Activated gamma-delta T cell treated with Interleukin-2 at 50 U/mL for 16 hours (primary cell): ENCODE results near the gene LPO.

Source experiments
- DNase-seq: peaks from one replicate; pipeline ENCODE4 v3.0.0-alpha.2; 2020

LPO gene

DNA sequence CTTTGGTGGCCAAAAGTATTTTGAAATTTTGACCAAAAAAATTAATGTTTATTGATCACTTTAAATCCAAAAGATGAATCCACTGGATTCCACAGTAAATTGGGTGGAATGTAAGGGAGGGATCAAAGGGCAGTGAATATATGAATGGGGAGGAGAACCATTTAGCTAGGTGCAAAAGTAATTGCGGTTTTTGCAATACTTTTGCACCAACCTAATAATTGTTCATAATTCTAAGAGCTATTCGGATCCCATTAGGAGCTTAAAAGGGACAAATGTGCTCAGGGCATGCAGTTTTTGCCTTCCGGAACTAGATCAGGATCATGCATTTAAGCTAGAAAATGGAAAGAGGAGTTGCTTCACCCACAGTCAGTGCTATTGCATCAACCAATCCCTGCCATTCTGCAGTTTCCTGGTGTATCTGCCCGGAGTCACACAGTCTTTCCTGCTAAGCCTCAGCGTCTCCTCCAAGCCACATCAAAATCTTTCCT, at the start of gene LPO:
LPO (plus strand) TSS at position 438 of the 488 bp plus-strand sequence. CDS start 4,396 bp downstream, outside the sequence.
- DNase-seq = no peak

GRCh38 chr17:58189436-58190146, 48.8 kb upstream of the LPO start:
- DNase-seq = no peak

- DNase-seq = no peak
These were observed 47.0 kb upstream of the LPO start for GRCh38 chr17:58191241-58191896.

DNA sequence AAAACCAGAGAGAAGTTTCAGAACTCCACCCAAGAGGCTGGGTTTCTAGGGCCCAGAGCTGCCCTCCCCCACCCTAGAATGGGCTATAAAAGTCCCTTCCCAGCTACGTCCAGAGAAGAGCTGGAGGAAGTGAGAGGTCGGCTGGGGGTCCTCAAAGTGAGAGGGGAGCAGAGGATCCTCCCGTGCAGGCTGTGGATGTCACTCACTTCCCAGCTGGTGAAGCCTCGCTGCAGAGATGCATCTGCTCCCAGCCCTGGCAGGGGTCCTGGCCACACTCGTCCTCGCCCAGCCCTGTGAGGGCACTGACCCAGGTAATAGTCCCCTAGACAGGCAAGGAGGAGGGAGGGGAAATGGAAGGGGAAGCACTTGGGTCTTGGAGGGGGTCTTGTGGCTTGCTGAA, 45.8 kb upstream of the LPO start, which contains the start of gene EPX:
EPX (plus strand) TSS at position 115 of the 400 bp plus-strand sequence; CDS start at position 236, 121 bp downstream.
- no peak for DNase-seq

DNA sequence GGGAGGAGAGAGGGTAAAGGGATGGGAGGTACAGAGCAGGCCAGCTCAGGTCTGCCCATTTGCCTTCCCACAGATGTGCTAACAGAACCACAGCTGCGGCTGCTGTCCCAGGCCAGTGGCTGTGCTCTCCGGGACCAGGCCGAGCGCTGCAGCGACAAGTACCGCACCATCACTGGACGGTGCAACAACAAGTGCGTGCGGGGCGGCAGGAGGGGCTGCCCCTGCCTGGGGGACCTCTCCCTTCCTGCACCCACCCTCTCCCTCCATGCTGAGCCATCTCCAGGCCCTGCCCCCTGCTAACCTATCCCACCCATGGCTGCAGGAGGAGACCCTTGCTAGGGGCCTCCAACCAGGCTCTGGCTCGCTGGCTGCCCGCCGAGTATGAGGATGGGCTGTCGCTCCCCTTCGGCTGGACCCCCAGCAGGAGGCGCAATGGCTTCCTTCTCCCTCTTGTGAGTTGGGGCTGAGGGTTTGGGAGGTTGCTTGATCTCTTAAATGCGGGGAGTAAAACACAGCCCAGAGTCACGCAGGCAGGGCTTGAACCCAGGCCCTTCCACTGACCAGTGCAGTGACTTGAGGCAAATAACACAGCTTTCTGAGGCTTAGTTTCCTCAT, 44.6 kb upstream of the LPO start:
- DNase-seq = no peak

GRCh38 chr17:58195518-58196123, 42.8 kb upstream of the LPO start:
- no peak for DNase-seq

DNA sequence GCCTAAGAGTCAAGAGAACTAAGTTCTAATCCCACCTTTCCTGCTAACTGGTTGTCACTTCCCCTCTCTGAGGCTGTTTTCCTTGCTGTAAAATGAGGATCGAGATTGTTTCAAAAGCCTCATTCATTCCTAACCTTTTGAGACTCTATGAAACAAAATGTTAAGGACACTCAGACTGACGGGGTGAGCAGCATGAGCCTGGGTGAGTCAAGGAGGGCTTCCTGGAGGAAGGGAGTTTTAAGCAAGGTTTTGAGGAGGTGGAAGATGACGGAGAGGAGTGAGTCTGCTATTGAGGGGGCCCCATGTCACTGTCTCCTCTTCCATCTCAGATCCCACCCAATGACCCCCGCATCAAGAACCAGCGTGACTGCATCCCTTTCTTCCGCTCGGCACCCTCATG, 41.8 kb upstream of the LPO start:
- DNase-seq = no peak

- DNase-seq = peak; percentile 46
These were observed 38.3 kb upstream of the LPO start for GRCh38 chr17:58200024-58200633.

DNA sequence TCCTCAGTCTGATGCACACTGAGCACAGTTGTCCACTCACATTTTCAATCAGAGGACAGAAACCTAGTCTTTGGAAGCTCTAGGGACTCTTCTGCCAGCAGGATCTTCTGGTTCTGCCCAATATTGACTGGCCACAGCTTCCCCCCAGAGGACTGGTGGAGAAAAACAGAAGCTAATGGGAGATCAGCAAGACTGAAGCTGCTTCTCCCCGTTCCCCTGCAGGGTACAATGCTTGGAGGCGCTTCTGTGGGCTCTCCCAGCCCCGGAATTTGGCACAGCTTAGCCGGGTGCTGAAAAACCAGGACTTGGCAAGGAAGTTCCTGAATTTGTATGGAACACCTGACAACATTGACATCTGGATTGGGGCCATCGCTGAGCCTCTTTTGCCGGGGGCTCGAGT, 35.5 kb upstream of the LPO start:
- no peak for DNase-seq

DNA sequence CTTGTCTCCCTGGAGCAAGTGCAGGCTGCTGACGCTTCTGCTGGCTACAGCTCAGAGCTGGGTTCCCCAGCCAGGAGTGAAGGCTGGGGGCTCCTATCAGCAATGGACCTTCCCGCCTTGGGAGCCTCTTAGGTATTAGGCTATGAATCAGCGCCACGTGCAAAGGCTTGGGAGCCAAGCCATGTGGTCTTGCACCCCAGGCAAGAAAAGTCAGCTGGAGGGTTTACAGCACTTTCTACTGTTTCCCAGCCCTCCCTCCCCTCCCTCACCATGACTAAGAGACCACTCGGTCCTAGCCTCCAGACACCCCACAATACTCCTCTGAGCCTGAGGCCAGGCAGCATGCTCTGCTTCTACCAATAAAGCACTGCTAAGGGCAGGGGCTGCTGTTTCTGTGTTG, 33.6 kb upstream of the LPO start:
- DNase-seq = no peak

GRCh38 chr17:58205936-58206335, 32.4 kb upstream of the LPO start:
- no peak for DNase-seq

DNA sequence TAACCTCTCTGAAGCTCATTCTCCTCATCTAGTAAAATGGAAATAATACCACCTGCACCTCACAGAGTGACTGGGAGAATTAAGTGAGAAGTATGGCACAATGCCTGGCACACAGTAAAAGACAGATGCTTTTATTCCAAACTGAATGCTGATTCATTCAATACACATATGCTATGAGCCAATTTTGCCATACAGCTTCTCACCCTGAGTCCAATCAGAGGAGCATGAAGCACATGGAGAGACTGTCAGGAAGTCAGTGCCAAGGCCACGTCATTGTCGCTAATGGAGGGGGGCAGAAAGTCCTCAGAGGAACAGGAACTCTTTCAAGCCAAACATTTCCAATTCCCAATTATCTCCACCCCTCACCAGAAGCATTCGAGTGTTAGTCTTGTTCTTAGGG, 30.9 kb upstream of the LPO start:
- DNase-seq = no peak

DNA sequence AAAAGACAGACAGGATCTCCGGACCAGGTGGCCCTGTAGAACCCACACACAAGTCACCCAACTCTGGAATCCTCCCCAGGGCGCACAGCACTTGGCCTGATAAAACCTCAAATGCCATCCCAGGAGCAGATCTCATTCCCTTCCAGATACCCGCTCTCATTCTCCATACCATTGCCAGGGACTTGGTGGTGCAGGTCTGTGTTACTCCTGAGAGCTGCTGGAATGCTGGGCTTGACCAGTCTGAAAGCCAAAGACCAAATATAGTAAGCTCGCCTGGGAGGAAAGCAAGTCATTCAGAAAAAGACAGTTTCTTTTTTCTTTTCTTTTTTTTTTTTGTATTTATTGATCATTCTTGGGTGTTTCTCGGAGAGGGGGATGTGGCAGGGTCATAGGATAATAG, 30.0 kb upstream of the LPO start:
- DNase-seq = no peak

GRCh38 chr17:58210922-58211321, 27.5 kb upstream of the LPO start:
- no peak for DNase-seq

DNA sequence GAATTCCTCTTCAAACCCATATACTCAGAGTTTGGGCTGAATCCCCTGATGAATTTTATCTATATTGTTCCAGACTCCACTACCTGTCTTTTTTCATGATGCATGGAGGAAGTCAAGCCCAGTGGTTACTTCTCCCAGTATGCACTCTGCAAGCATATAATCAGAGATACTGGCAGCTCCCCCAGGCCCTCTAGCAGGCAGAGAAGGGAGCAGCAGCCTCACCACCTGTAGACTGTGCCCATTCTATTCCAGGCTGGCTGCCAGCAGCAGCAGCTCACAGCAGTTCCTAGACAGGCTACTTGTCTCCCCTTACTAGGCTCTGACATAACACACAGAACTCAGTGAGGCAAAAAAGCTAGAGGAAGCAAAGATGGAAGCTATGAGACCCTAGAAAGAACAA, 22.7 kb upstream of the LPO start:
- no peak for DNase-seq

DNA sequence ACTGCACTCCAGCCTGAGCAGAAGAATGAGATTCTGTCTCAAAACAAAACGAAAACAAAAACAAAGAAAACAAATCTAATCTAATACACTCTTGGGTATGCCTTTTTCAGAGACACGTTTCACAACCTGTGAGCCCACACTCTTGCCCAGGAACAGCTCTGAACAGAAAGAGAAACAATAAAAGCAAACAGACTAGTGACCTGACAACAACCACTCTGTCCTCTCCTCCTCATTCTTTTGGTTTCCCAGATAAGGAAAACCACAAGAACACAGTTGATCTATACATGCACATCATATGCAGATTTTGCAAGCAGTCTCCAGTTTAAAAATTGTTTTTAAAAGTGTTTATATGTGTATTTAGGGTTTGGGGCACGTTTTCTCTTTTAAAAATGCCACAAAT, 20.6 kb upstream of the LPO start:
- DNase-seq = no peak

DNA sequence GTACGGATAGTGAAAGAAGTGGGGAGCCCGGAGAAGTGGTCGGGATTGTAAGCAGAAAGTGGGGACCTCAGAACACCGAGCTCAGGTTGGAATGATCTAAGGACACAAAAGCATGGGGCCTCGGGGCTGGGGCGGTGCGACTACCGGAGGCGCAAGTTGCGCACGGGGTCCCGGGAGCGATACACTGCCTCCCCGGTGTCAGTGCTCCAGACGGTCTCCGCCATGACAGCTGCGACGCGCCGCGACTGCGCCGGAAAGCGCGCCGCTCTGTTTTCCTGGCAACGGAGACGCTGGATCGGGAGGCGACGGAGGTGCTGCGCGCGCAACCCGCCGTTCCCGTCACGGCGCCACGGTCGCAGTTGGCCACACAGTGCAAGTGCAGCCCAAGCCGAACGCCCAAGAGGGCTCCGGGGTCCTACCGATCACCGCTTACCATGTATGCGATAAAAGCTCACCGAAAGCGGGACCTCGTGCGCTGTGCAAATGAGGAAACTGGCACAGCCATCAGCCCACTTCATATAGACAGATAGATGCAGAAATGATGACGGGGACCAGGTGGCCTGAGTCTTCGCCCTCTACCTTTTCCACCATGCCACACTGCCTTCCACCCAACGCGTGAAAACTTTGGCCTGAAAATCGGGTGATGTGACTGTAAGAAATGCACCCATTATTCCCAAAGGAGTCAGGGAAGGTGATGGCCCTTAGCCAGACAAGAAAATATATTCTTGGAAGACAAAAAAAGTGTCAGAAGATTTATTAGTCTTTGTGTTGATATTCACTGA, 19.2 kb upstream of the LPO start, which contains the start of gene MKS1:
MKS1 (minus strand) TSS at position 249 of the 782 bp plus-strand sequence; CDS start at position 224, 25 bp downstream.
- peak; percentile 95 for DNase-seq

DNA sequence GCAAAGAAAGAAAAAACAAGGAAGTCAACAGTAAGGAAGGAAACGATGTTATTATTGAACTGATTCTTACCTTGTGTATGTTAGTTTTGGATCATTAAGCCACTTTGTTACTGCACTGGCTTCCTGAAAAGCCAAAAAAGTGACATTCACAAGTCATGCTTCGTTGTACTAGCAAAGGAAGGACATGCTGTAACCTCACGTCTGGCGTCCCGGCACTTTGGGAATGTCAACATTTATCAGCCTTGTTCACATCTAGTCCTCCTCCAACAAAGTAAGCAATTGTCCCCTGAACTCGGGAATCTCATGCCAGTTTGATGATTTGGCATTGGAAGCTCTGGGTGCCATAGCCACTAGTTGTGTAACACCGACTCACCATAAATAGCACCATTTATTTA, 18.6 kb upstream of the LPO start:
- no peak for DNase-seq

DNA sequence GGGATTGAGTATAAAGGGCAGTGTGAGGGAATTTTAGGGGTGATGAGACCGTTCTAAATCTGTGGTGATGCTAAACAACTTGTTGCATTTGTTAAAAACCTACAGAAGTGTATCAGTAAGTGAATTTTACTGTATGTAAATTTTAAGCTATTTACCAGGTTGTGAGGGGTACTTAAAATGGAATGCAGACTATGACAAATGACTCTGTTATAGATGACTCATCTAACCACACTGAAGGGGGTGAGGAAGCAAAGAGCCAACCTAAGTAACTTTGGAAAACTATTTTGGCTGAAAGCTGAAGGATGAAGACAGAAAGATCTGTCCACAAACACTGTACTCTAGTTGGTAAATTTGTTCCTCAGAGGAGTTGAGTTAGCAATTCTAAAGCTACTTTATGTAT, 14.1 kb upstream of the LPO start:
- no peak for DNase-seq

GRCh38 chr17:58227733-58228132, 10.7 kb upstream of the LPO start:
- DNase-seq = no peak

- DNase-seq = no peak
These were observed 9.7 kb upstream of the LPO start for GRCh38 chr17:58228679-58229078.

- no peak for DNase-seq
These were observed 9.0 kb upstream of the LPO start for GRCh38 chr17:58229384-58229783.
